ENCODE results near the gene CALHM4. TPM values are rescaled to one million over a fixed set of nuclear protein-coding genes. Genes with fewer than 3 reads are reported as not detected.

CALHM4 gene
- total RNA-seq, 4 donors from 2014 or later, result not detected

- TF ChIP-seq CTCF (IDR thresholded peaks at IDR 0.05; ENCODE audit: low read depth), result no peak
Measured at GRCh38 chr6:116557893-116558292, 4.3 kb downstream of the CALHM4 start.

- no peak for TF ChIP-seq CTCF (IDR thresholded peaks at IDR 0.05; ENCODE audit: low read depth)
Measured at GRCh38 chr6:116560130-116560529, 6.6 kb downstream of the CALHM4 start.

GRCh38 chr6:116561377-116562018 is 7.9 kb downstream of the CALHM4 start:
- TF ChIP-seq CTCF (IDR thresholded peaks at IDR 0.05; ENCODE audit: low read depth), result no peak

GRCh38 chr6:116562019-116562403 is 8.5 kb downstream of the CALHM4 start:
- no peak for TF ChIP-seq CTCF (IDR thresholded peaks at IDR 0.05; ENCODE audit: low read depth)

- no peak for TF ChIP-seq CTCF (IDR thresholded peaks at IDR 0.05; ENCODE audit: low read depth)
Measured at GRCh38 chr6:116562614-116563013, 9.1 kb downstream of the CALHM4 start.

GRCh38 chr6:116563830-116564229 is 10.3 kb downstream of the CALHM4 start:
- no peak for TF ChIP-seq CTCF (IDR thresholded peaks at IDR 0.05; ENCODE audit: low read depth)

- no peak for TF ChIP-seq CTCF (IDR thresholded peaks at IDR 0.05; ENCODE audit: low read depth)
Measured at GRCh38 chr6:116564311-116564710, 10.8 kb downstream of the CALHM4 start.

All from subcutaneous adipose tissue (tissue), 4 donors.